Prostate gland (tissue), 2 donors: ENCODE data around the gene LATS2. TPM values are rescaled to one million over a fixed set of nuclear protein-coding genes. Genes with fewer than 3 reads are reported as not detected.

ENCODE experiments used
- DNase-seq: peaks from one replicate; pipeline ENCODE4 v3.0.0-alpha.2; 2019; ENCODE audit warnings: low spot score
- H3K27ac ChIP-seq, 2 donors: fragments of 200-600 bp; sonication (generic); 2 replicates each; pipeline ENCODE4 v1.5.1; 2017 to 2019
- H3K27me3 ChIP-seq: fragments of 200-600 bp; sonication (generic); replicated peaks from 2 replicates; pipeline ENCODE4 v1.5.1; 2019; ENCODE audit not compliant: insufficient read depth
- H3K36me3 ChIP-seq, 2 donors: fragments of 200-600 bp; sonication (generic); 1 replicate in 1 of 2; 2 replicates in 1 of 2; pipeline versions ENCODE4 v1.5.1 to v1.8.1; 2017 to 2019
- H3K4me1 ChIP-seq: fragments of 200-600 bp; sonication (generic); replicated peaks from 2 replicates; pipeline ENCODE4 v1.5.1; 2019
- H3K4me3 ChIP-seq, 2 donors: fragments of 200-600 bp; sonication (generic); 2 replicates each; pipeline ENCODE4 v1.5.1; 2017 to 2019
- H3K9me3 ChIP-seq: fragments of 200-600 bp; sonication (generic); 2 replicates; pipeline ENCODE4 v1.5.1; 2017
- CTCF ChIP-seq, 4 experiments: fragments of 200-600 bp in 2 of 4; fragments of 450-650 bp in 2 of 4; sonication (generic) in 2 of 4; IDR thresholded peaks; 1 replicate in 3 of 4; 2 replicates in 1 of 4; pipeline ENCODE4 v1.5.1; 2016 to 2019; ENCODE audit warnings: antibody characterized with exemption in 4 of 4, mild to moderate bottlenecking in 2 of 4, moderate library complexity in 2 of 4
- POLR2A ChIP-seq: fragments of 450-650 bp; IDR thresholded peaks from one replicate; pipeline ENCODE4 v1.6.1; 2016; ENCODE audit warnings: antibody characterized with exemption, mild to moderate bottlenecking
- POLR2AphosphoS5 ChIP-seq: sonication (generic); formaldehyde crosslinking; IDR thresholded peaks from one replicate; pipeline ENCODE4 v1.6.1; 2017; ENCODE audit warnings: antibody characterized with exemption
- WGBS: methylation state at CpG from one replicate; pipeline ENCODE4 v1.1.5; 2018; 5-methylcytosine and 5-hydroxymethylcytosine counted together
- intact Hi-C: fragments of 100-400 bp; cut with DNase I; formaldehyde crosslinking; loops from one replicate; pipeline ENCODE4 v1.14.2; 2022
- total RNA-seq, 2 donors: library from RNA; depleted of rRNA; stranded (reverse); fragments of >200 nt; gene quantifications; one replicate each; pipeline ENCODE4 v1.1.0, GENCODE V29; 2016

Gene LATS2
- total RNA-seq, 2 donors from 2014 or later = 22.0 to 27.4 TPM

GRCh38 chr13:20993211-20993610 lies 68.2 kb downstream of the LATS2 start:
- Histone ChIP-seq H3K9me3 (no peaks in the 10 kb centered on the region), H3K4me1 (no peaks in the 10 kb centered on the region), H3K36me3 (peaks cover 5 to 16% of the 10 kb centered on the region in 2 donors), H3K27ac (no peak overlapping the region), H3K4me3 (no peak overlapping the region), H3K27me3 (no peaks in the 10 kb centered on the region)
- intact Hi-C loops = no loop called here
- 87% methylated on average over 4 of the region's 4 CpGs for WGBS
- DNase-seq = no peak
- TF ChIP-seq POLR2AphosphoS5 (no peak), POLR2A (no peak), CTCF (IDR thresholded peaks at IDR 0.05) (no peak)

- DNase-seq = no peak
- peaks cover 9 to 23% of the 10 kb centered on the region in 2 donors for H3K36me3 ChIP-seq
- intact Hi-C loops = no loop called here
- H3K27ac ChIP-seq = no peak overlapping the region
- H3K4me3 ChIP-seq = no peak overlapping the region
- H3K9me3 ChIP-seq = no peaks in the 10 kb centered on the region
- TF ChIP-seq POLR2A = no peak
- no peak for TF ChIP-seq CTCF (IDR thresholded peaks at IDR 0.05)
- no peaks in the 10 kb centered on the region for H3K4me1 ChIP-seq
- no peaks in the 10 kb centered on the region for H3K27me3 ChIP-seq
- WGBS = 92% methylated on average over 17 of the region's 17 CpGs
Observed at GRCh38 chr13:20991741-20992520, 69.5 kb downstream of the LATS2 start.

- intact Hi-C loops = no loop called here
- no peak for DNase-seq
- TF ChIP-seq POLR2A = no peak
- TF ChIP-seq CTCF (IDR thresholded peaks at IDR 0.05) = no peak
- TF ChIP-seq POLR2AphosphoS5 = no peak
- 93% methylated on average over 14 of the region's 14 CpGs for WGBS
- no peaks in the 10 kb centered on the region for H3K9me3 ChIP-seq
- no peak overlapping the region for H3K27ac ChIP-seq
- peaks cover 9 to 23% of the 10 kb centered on the region in 2 donors for H3K36me3 ChIP-seq
- H3K27me3 ChIP-seq = no peaks in the 10 kb centered on the region
- no peak overlapping the region for H3K4me3 ChIP-seq
- no peaks in the 10 kb centered on the region for H3K4me1 ChIP-seq
Observed at GRCh38 chr13:20990910-20991525, 70.4 kb downstream of the LATS2 start.

GRCh38 chr13:20989656-20990321 lies 71.6 kb downstream of the LATS2 start:
- Histone ChIP-seq H3K4me3 (no peak overlapping the region), H3K27me3 (no peaks in the 10 kb centered on the region), H3K4me1 (no peaks in the 10 kb centered on the region), H3K36me3 (peaks cover 9 to 23% of the 10 kb centered on the region in 2 donors), H3K27ac (no peak overlapping the region), H3K9me3 (no peaks in the 10 kb centered on the region)
- WGBS = 62% methylated on average over 9 of the region's 9 CpGs
- TF ChIP-seq POLR2A = no peak
- TF ChIP-seq POLR2AphosphoS5 = no peak
- intact Hi-C loops = no loop called here
- DNase-seq = no peak

GRCh38 chr13:20988909-20989655 lies 72.3 kb downstream of the LATS2 start:
- Histone ChIP-seq H3K27me3 (no peaks in the 10 kb centered on the region), H3K36me3 (peaks cover 9 to 23% of the 10 kb centered on the region in 2 donors), H3K4me3 (no peak overlapping the region), H3K9me3 (no peaks in the 10 kb centered on the region), H3K4me1 (no peaks in the 10 kb centered on the region), H3K27ac (no peak overlapping the region)
- intact Hi-C loops = no loop called here
- TF ChIP-seq POLR2AphosphoS5 (no peak), CTCF (IDR thresholded peaks at IDR 0.05) (no peak), POLR2A (no peak)
- DNase-seq = no peak
- WGBS = 92% methylated on average over 42 of the region's 44 CpGs
